Neural cell (in vitro differentiated cells): Measurements from ENCODE around the gene CIC. TPM values are rescaled to one million over a fixed set of nuclear protein-coding genes. Genes with fewer than 3 reads are reported as not detected.
A peak's percentile ranks its signal among the peaks of the same experiment; 100 is the strongest.

Experiments used
- H2AFZ ChIP-seq: fragments of 200-600, 300-800 bp; sonication (generic), shearing (Covaris generic); 2 replicates; pipeline ENCODE4 v1.6.0; 2014; ENCODE audit warnings: low read depth, mild to moderate bottlenecking, antibody characterized with exemption, low read length, moderate library complexity
- H3F3A ChIP-seq: fragments of 200-600 bp; shearing (Covaris generic); 2 replicates; pipeline ENCODE4 v1.6.1; 2016; ENCODE audit warnings: mild to moderate bottlenecking, moderate library complexity, mixed read lengths, antibody characterized with exemption, low read length; ENCODE audit not compliant: insufficient read depth, poor library complexity, severe bottlenecking
- H3K27ac ChIP-seq: fragments of 200-600, 300-800 bp; sonication (generic), shearing (Covaris generic); 2 replicates; pipeline ENCODE4 v1.5.1; 2014; ENCODE audit warnings: mild to moderate bottlenecking, low read length, moderate library complexity
- H3K27me3 ChIP-seq: fragments of 300-800, 200-600 bp; sonication (generic), shearing (Covaris generic); 2 replicates; pipeline ENCODE4 v1.6.0; 2014; ENCODE audit warnings: mild to moderate bottlenecking, low read depth, low read length, moderate library complexity; ENCODE audit not compliant: insufficient read depth
- H3K36me3 ChIP-seq: fragments of 300-800, 200-600 bp; sonication (generic), shearing (Covaris generic); 2 replicates; pipeline ENCODE4 v1.5.1; 2014; ENCODE audit warnings: mild to moderate bottlenecking, antibody characterized with exemption, low read length, moderate library complexity; ENCODE audit not compliant: insufficient read depth
- H3K4me2 ChIP-seq: fragments of 300-800, 200-600 bp; sonication (generic), shearing (Covaris generic); 2 replicates; pipeline ENCODE4 v1.6.0; 2014; ENCODE audit warnings: mild to moderate bottlenecking, low read length
- H3K4me3 ChIP-seq: fragments of 300-800, 200-600 bp; sonication (generic), shearing (Covaris generic); 2 replicates; pipeline ENCODE4 v1.5.1; 2014; ENCODE audit warnings: mild to moderate bottlenecking, low read length, moderate library complexity
- H3K79me2 ChIP-seq: fragments of 200-600 bp; shearing (Covaris generic); replicated peaks from 2 replicates; pipeline ENCODE4 v1.6.0; 2014; ENCODE audit warnings: mild to moderate bottlenecking, low read length, moderate library complexity; ENCODE audit not compliant: insufficient read depth
- H3K9ac ChIP-seq: fragments of 300-800, 200-600 bp; sonication (generic), shearing (Covaris generic); 2 replicates; pipeline ENCODE4 v1.6.1; 2016; ENCODE audit warnings: mild to moderate bottlenecking, low read length, mixed read lengths
- H3K9me2 ChIP-seq: fragments of 200-600 bp; shearing (Covaris generic); 2 replicates; pipeline ENCODE4 v1.6.1; 2016; ENCODE audit warnings: mild to moderate bottlenecking, low read length, mixed read lengths; ENCODE audit not compliant: insufficient read depth
- H3K9me3 ChIP-seq: fragments of 200-600, 300-800 bp; sonication (generic), shearing (Covaris generic); 2 replicates; pipeline ENCODE4 v1.6.1; 2016; ENCODE audit warnings: mild to moderate bottlenecking, mixed run types, low read length, moderate library complexity, mixed read lengths
- H4K20me1 ChIP-seq: fragments of 200-600 bp; shearing (Covaris generic); 2 replicates; pipeline ENCODE4 v1.6.1; 2016; ENCODE audit warnings: mild to moderate bottlenecking, mixed run types; ENCODE audit not compliant: insufficient read depth
- EP300 ChIP-seq: fragments of 450-650 bp; conservative IDR thresholded peaks from 2 replicates; pipeline ENCODE4 v1.6.1; 2014; ENCODE audit warnings: antibody characterized with exemption, mild to moderate bottlenecking, moderate library complexity; ENCODE audit not compliant: poor library complexity, severe bottlenecking
- EZH2 ChIP-seq: fragments of 200-600, 300-800 bp; shearing (Covaris generic), sonication (generic); IDR thresholded peaks from 2 replicates; pipeline ENCODE4 v1.6.1; 2014; ENCODE audit warnings: antibody characterized with exemption, low read length, borderline replicate concordance, mild to moderate bottlenecking; ENCODE audit not compliant: insufficient read depth, poor library complexity, severe bottlenecking
- MXI1 ChIP-seq: fragments of 450-650 bp; conservative IDR thresholded peaks from 2 replicates; pipeline ENCODE4 v1.6.1; 2014; ENCODE audit warnings: antibody characterized with exemption, mild to moderate bottlenecking; ENCODE audit not compliant: poor library complexity, severe bottlenecking
- POLR2AphosphoS5 ChIP-seq: IDR thresholded peaks from 2 replicates; pipeline ENCODE4 v1.6.1; 2012
- RAD21 ChIP-seq: fragments of 450-650 bp; conservative IDR thresholded peaks from 2 replicates; pipeline ENCODE4 v1.6.1; 2014; ENCODE audit warnings: antibody characterized with exemption, mild to moderate bottlenecking, moderate library complexity
- SMC3 ChIP-seq: fragments of 450-650 bp; conservative IDR thresholded peaks from 2 replicates; pipeline ENCODE4 v1.6.1; 2014; ENCODE audit warnings: antibody characterized with exemption, mild to moderate bottlenecking, moderate library complexity; ENCODE audit not compliant: poor library complexity
- TAF1 ChIP-seq: IDR thresholded peaks from 2 replicates; pipeline ENCODE4 v1.6.1; 2012; ENCODE audit warnings: low read depth
- polyA plus RNA-seq: library from polyadenylated mRNA; depleted of rRNA; stranded (reverse); fragments of >200 nt; gene quantifications from 2 replicates; pipeline ENCODE4 v1.2.3, GENCODE V29; 2014
- TF ChIP-seq, protein P1 (sequence below): fragments of 450-650 bp; IDR thresholded peaks from 2 replicates; pipeline ENCODE4 v1.5.1; 2014; ENCODE audit warnings: antibody characterized with exemption, mild to moderate bottlenecking, moderate library complexity; ENCODE audit not compliant: poor library complexity, severe bottlenecking
- TF ChIP-seq, protein P2 (sequence below): IDR thresholded peaks from 2 replicates; pipeline ENCODE4 v1.6.1; 2012; ENCODE audit warnings: borderline replicate concordance

CIC gene
- polyA plus RNA-seq, 1 donor from 2014 or later = 10.8 TPM

DNA sequence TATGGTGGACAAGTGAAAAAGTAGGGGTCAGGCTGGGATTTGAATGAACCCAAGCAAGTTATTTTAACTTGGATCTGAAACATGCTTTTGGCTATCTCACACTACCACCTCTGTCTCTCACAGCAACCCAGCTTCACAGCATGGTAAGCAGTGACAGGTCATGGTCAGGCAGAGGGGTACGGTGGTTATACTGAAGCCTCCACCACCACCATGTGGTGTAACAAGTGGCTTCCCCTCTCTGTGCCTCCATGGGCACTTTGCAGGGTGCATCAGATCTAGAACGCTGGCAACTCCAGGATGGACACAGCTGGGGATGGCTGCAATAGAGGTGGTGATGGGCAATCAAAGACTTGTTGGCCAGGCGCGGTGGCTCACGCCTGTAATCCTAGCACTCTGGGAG is 43.3 kb downstream of the CIC start:
- Histone ChIP-seq H3K9me3 (no peaks in the 10 kb centered on the region), H3K27me3 (no peaks in the 10 kb centered on the region), H3K9me2 (no peaks in the 10 kb centered on the region), H3K4me2 (no peak overlapping the region), H3K4me3 (peak overlapping the region; percentile 80), H3K27ac (no peak overlapping the region), H3K36me3 (no peaks in the 10 kb centered on the region), H3F3A (no peaks in the 10 kb centered on the region), H3K79me2 (no peaks in the 10 kb centered on the region), H3K9ac (no peak overlapping the region), H2AFZ (no peak overlapping the region), H4K20me1 (no peaks in the 10 kb centered on the region)
- TF ChIP-seq SMC3 = no peak
- TF ChIP-seq MXI1 = no peak
- TF ChIP-seq EP300 = no peak
- no peak for TF ChIP-seq POLR2AphosphoS5
- TF ChIP-seq, protein P1, sequence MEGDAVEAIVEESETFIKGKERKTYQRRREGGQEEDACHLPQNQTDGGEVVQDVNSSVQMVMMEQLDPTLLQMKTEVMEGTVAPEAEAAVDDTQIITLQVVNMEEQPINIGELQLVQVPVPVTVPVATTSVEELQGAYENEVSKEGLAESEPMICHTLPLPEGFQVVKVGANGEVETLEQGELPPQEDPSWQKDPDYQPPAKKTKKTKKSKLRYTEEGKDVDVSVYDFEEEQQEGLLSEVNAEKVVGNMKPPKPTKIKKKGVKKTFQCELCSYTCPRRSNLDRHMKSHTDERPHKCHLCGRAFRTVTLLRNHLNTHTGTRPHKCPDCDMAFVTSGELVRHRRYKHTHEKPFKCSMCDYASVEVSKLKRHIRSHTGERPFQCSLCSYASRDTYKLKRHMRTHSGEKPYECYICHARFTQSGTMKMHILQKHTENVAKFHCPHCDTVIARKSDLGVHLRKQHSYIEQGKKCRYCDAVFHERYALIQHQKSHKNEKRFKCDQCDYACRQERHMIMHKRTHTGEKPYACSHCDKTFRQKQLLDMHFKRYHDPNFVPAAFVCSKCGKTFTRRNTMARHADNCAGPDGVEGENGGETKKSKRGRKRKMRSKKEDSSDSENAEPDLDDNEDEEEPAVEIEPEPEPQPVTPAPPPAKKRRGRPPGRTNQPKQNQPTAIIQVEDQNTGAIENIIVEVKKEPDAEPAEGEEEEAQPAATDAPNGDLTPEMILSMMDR = no peak
- no peak for TF ChIP-seq TAF1
- no peak for TF ChIP-seq EZH2
- TF ChIP-seq RAD21 = no peak
- TF ChIP-seq, protein P2, sequence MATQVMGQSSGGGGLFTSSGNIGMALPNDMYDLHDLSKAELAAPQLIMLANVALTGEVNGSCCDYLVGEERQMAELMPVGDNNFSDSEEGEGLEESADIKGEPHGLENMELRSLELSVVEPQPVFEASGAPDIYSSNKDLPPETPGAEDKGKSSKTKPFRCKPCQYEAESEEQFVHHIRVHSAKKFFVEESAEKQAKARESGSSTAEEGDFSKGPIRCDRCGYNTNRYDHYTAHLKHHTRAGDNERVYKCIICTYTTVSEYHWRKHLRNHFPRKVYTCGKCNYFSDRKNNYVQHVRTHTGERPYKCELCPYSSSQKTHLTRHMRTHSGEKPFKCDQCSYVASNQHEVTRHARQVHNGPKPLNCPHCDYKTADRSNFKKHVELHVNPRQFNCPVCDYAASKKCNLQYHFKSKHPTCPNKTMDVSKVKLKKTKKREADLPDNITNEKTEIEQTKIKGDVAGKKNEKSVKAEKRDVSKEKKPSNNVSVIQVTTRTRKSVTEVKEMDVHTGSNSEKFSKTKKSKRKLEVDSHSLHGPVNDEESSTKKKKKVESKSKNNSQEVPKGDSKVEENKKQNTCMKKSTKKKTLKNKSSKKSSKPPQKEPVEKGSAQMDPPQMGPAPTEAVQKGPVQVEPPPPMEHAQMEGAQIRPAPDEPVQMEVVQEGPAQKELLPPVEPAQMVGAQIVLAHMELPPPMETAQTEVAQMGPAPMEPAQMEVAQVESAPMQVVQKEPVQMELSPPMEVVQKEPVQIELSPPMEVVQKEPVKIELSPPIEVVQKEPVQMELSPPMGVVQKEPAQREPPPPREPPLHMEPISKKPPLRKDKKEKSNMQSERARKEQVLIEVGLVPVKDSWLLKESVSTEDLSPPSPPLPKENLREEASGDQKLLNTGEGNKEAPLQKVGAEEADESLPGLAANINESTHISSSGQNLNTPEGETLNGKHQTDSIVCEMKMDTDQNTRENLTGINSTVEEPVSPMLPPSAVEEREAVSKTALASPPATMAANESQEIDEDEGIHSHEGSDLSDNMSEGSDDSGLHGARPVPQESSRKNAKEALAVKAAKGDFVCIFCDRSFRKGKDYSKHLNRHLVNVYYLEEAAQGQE = no peak

- Histone ChIP-seq H3K4me2 (peak within 1 kb of the TSS; percentile 50), H3K9ac (peak within 1 kb of the TSS; percentile 77), H3K27ac (peak within 1 kb of the TSS; percentile 20), H3K9me3 (no peaks in the 10 kb centered on the region), H3K79me2 (no peaks in the 10 kb centered on the region), H2AFZ (peak within 1 kb of the TSS; percentile 62), H3K36me3 (no peaks in the 10 kb centered on the region), H3F3A (no peaks in the 10 kb centered on the region), H3K4me3 (peak within 1 kb of the TSS; percentile 80), H3K27me3 (no peaks in the 10 kb centered on the region), H4K20me1 (no peaks in the 10 kb centered on the region), H3K9me2 (no peaks in the 10 kb centered on the region)
- TF ChIP-seq TAF1 (no peak), EP300 (peak; percentile 48), MXI1 (peak; percentile 72), SMC3 (peak; percentile 60), POLR2AphosphoS5 (peak; percentile 37), EZH2 (no peak), RAD21 (peak; percentile 52)
- TF ChIP-seq, protein P2 = peak; percentile 19
- TF ChIP-seq, protein P1 = peak; percentile 70
Measured at GRCh38 chr19:42313096-42313839, 44.2 kb downstream of the CIC start, which contains the start of gene TMEM145. Gene TMEM145, plus strand, starts transcription at chr19:42313309. Its CDS starts 68 bp downstream, at chr19:42313377.
